OCI-LY3 (cell line): ENCODE measurements around the gene PELO.
"Not testable (repeated sequence)": the region's sequence is repeated elsewhere in the genome, so short reads cannot be mapped to it uniquely, and the experiment has no call there.

Experiments used
- H2AFZ ChIP-seq: fragments of 200-600, 300-600 bp; shearing (Covaris generic); 2 replicates; pipeline ENCODE4 v1.6.0; 2014; ENCODE audit warnings: antibody characterized with exemption, low read depth, low read length
- H3K27ac ChIP-seq: fragments of 200-600, 300-600 bp; sonication (generic); 2 replicates; pipeline ENCODE4 v1.5.1; 2014; ENCODE audit warnings: mild to moderate bottlenecking, low read length, moderate library complexity, mixed read lengths
- H3K27me3 ChIP-seq: fragments of 200-600, 300-600 bp; sonication (generic); 2 replicates; pipeline ENCODE4 v1.6.1; 2014; ENCODE audit warnings: low read depth, low read length, mixed read lengths
- H3K36me3 ChIP-seq: fragments of 200-600, 300-600 bp; sonication (generic); replicated peaks from 2 replicates; pipeline ENCODE3; 2014; ENCODE audit warnings: low read depth, low read length, mixed read lengths
- H3K4me1 ChIP-seq: fragments of 300-600, 200-600 bp; sonication (generic); 2 replicates; pipeline ENCODE4 v1.6.1; 2014; ENCODE audit warnings: low read length, mixed read lengths
- H3K4me2 ChIP-seq: fragments of 200-600, 300-600 bp; sonication (generic); 2 replicates; pipeline ENCODE4 v1.6.1; 2014; ENCODE audit warnings: low read length, mixed read lengths
- H3K4me3 ChIP-seq: fragments of 300-600, 200-600 bp; sonication (generic); 2 replicates; pipeline ENCODE4 v1.5.1; 2014; ENCODE audit warnings: antibody characterized with exemption, mild to moderate bottlenecking, low read length, moderate library complexity
- H3K79me2 ChIP-seq: fragments of 300-600, 200-600 bp; shearing (Covaris generic); 2 replicates; pipeline ENCODE4 v1.6.1; 2014; ENCODE audit warnings: mild to moderate bottlenecking, low read length, mixed read lengths
- H3K9ac ChIP-seq: fragments of 300-600, 200-600 bp; shearing (Covaris generic); 2 replicates; pipeline ENCODE4 v1.6.0; 2014; ENCODE audit warnings: mild to moderate bottlenecking, low read length, moderate library complexity
- H3K9me3 ChIP-seq: fragments of 200-600, 300-600 bp; shearing (Covaris generic); 2 replicates; pipeline ENCODE4 v1.6.1; 2014; ENCODE audit warnings: low read length, mixed read lengths; ENCODE audit not compliant: insufficient read depth
- H4K20me1 ChIP-seq: fragments of 200-600, 300-600 bp; sonication (generic); 2 replicates; pipeline ENCODE4 v1.6.1; 2016; ENCODE audit warnings: low read length, mixed read lengths; ENCODE audit not compliant: insufficient read depth
- CTCF ChIP-seq: fragments of 200-600, 300-600 bp; sonication (generic); IDR thresholded peaks from 2 replicates; pipeline ENCODE4 v1.5.1; 2014; ENCODE audit warnings: antibody characterized with exemption, low read length, low read depth
- EZH2phosphoT487 ChIP-seq: fragments of 200-600 bp; shearing (Covaris generic); IDR thresholded peaks from 2 replicates; pipeline ENCODE4 v1.6.1; 2018; ENCODE audit warnings: antibody characterized with exemption, mixed run types, low read depth

The PELO gene

GRCh38 chr5:52743012-52743411 is 44.7 kb upstream of the PELO start:
- no peak overlapping the region for H3K4me3 ChIP-seq
- no peak overlapping the region for H3K4me2 ChIP-seq
- peaks cover 17% of the 10 kb centered on the region for H3K4me1 ChIP-seq

GRCh38 chr5:52743529-52743928 is 44.2 kb upstream of the PELO start:
- Histone ChIP-seq H3K27ac (no peak overlapping the region), H3K4me1 (peaks cover 12% of the 10 kb centered on the region), H2AFZ (no peak overlapping the region), H3K79me2 (no peaks in the 10 kb centered on the region), H3K9me3 (no peaks in the 10 kb centered on the region), H3K36me3 (no peaks in the 10 kb centered on the region), H3K4me3 (no peak overlapping the region), H4K20me1 (no peaks in the 10 kb centered on the region), H3K4me2 (no peak overlapping the region), H3K9ac (no peak overlapping the region), H3K27me3 (no peaks in the 10 kb centered on the region)
- TF ChIP-seq EZH2phosphoT487 (no peak), CTCF (no peak)

More at GRCh38 chr5:52743012-52743411, 44.7 kb upstream of the PELO start:
- TF ChIP-seq CTCF: no peak
- TF ChIP-seq EZH2phosphoT487: no peak
- Histone ChIP-seq H3K27ac (no peak overlapping the region), H4K20me1 (no peaks in the 10 kb centered on the region), H2AFZ (no peak overlapping the region), H3K9me3 (no peaks in the 10 kb centered on the region), H3K9ac (no peak overlapping the region), H3K36me3 (no peaks in the 10 kb centered on the region), H3K79me2 (no peaks in the 10 kb centered on the region), H3K27me3 (no peaks in the 10 kb centered on the region)

GRCh38 chr5:52743970-52744369 is 43.7 kb upstream of the PELO start:
- no peak overlapping the region for H3K4me3 ChIP-seq
- no peak overlapping the region for H3K9ac ChIP-seq
- no peaks in the 10 kb centered on the region for H3K36me3 ChIP-seq
- no peaks in the 10 kb centered on the region for H3K9me3 ChIP-seq
- H3K4me2 ChIP-seq: no peak overlapping the region
- H3K4me1 ChIP-seq: peaks cover 8% of the 10 kb centered on the region
- H2AFZ ChIP-seq: no peak overlapping the region
- H3K27me3 ChIP-seq: no peaks in the 10 kb centered on the region
- no peak overlapping the region for H3K27ac ChIP-seq
- H3K79me2 ChIP-seq: no peaks in the 10 kb centered on the region
- TF ChIP-seq EZH2phosphoT487: no peak
- TF ChIP-seq CTCF: no peak
- no peaks in the 10 kb centered on the region for H4K20me1 ChIP-seq

GRCh38 chr5:52744867-52745458 is 42.8 kb upstream of the PELO start:
- not testable (repeated sequence) for H3K27ac ChIP-seq, H2AFZ ChIP-seq, H3K4me2 ChIP-seq, H3K9ac ChIP-seq, H3K4me3 ChIP-seq, H3K27me3 ChIP-seq, H4K20me1 ChIP-seq, H3K4me1 ChIP-seq, H3K36me3 ChIP-seq, H3K79me2 ChIP-seq, H3K9me3 ChIP-seq
